Measurements from ENCODE around the gene COL25A1. TPM values are rescaled to one million over a fixed set of nuclear protein-coding genes. Genes with fewer than 3 reads are reported as not detected.

COL25A1 gene
- total RNA-seq, 1 experiment from 2014 or later: not detected

GRCh38 chr4:109171070-109171469 lies 131.4 kb downstream of the COL25A1 start:
- ChIA-PET POLR2A (no interaction called here), CTCF (no interaction called here)
- Histone ChIP-seq H3K9me3 (ENCODE audit: control insufficient read depth, insufficient read depth, low read depth, low read length) (no peaks in the 10 kb centered on the region), H3K4me1 (ENCODE audit: control insufficient read depth, insufficient read depth, low read length) (no peaks in the 10 kb centered on the region), H3K27me3 (ENCODE audit: control insufficient read depth, insufficient read depth, low read length) (no peaks in the 10 kb centered on the region), H3K4me3 (ENCODE audit: low read depth in 2 of 2, low read length in 2 of 2) (no peak overlapping the region), H3K27ac (ENCODE audit: low read length) (no peak overlapping the region), H3K36me3 (ENCODE audit: control insufficient read depth, insufficient read depth, low read length) (no peaks in the 10 kb centered on the region)
- TF ChIP-seq POLR2AphosphoS5 (IDR thresholded peaks at IDR 0.05; ENCODE audit: low read depth, low read length) (no peak), CTCF (IDR thresholded peaks at IDR 0.05) (no peak)
- TF ChIP-seq, protein P1, sequence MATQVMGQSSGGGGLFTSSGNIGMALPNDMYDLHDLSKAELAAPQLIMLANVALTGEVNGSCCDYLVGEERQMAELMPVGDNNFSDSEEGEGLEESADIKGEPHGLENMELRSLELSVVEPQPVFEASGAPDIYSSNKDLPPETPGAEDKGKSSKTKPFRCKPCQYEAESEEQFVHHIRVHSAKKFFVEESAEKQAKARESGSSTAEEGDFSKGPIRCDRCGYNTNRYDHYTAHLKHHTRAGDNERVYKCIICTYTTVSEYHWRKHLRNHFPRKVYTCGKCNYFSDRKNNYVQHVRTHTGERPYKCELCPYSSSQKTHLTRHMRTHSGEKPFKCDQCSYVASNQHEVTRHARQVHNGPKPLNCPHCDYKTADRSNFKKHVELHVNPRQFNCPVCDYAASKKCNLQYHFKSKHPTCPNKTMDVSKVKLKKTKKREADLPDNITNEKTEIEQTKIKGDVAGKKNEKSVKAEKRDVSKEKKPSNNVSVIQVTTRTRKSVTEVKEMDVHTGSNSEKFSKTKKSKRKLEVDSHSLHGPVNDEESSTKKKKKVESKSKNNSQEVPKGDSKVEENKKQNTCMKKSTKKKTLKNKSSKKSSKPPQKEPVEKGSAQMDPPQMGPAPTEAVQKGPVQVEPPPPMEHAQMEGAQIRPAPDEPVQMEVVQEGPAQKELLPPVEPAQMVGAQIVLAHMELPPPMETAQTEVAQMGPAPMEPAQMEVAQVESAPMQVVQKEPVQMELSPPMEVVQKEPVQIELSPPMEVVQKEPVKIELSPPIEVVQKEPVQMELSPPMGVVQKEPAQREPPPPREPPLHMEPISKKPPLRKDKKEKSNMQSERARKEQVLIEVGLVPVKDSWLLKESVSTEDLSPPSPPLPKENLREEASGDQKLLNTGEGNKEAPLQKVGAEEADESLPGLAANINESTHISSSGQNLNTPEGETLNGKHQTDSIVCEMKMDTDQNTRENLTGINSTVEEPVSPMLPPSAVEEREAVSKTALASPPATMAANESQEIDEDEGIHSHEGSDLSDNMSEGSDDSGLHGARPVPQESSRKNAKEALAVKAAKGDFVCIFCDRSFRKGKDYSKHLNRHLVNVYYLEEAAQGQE (IDR thresholded peaks at IDR 0.05; ENCODE audit: insufficient read depth in 1 of 2, low read depth in 2 of 2, low read length in 1 of 2): no peak
- no TSS peak for BruUV-seq (replicated peaks)
- in situ Hi-C loops (cut with HindIII; ENCODE audit: low pct_unique_long_range_greater_than_20kb, low sequenced_read_pairs): no loop called here
- intact Hi-C loops (cut with micrococcal nuclease; ENCODE audit: unreplicated experiment): no loop called here
- ATAC-seq (no peak), DNase-seq (ENCODE audit: low read depth, low spot score) (no peak)

GRCh38 chr4:109169170-109169569 lies 133.3 kb downstream of the COL25A1 start:
- no peaks in the 10 kb centered on the region for H3K36me3 ChIP-seq (ENCODE audit: control insufficient read depth, insufficient read depth, low read length)
- DNase-seq (ENCODE audit: low read depth, low spot score) (no peak), ATAC-seq (no peak)
- ChIA-PET POLR2A (no interaction called here), CTCF (no interaction called here)
- H3K27ac ChIP-seq (ENCODE audit: low read length): no peak overlapping the region
- no peaks in the 10 kb centered on the region for H3K9me3 ChIP-seq (ENCODE audit: control insufficient read depth, insufficient read depth, low read depth, low read length)
- TF ChIP-seq POLR2AphosphoS5 (IDR thresholded peaks at IDR 0.05; ENCODE audit: low read depth, low read length): no peak
- TF ChIP-seq, protein P1 (IDR thresholded peaks at IDR 0.05; ENCODE audit: insufficient read depth in 1 of 2, low read depth in 2 of 2, low read length in 1 of 2): no peak
- TF ChIP-seq TCF7L2 (IDR thresholded peaks at IDR 0.05; ENCODE audit: low read depth, low read length): no peak
- no peak for TF ChIP-seq CTCF (IDR thresholded peaks at IDR 0.05)
- no peak for TF ChIP-seq SIN3A (IDR thresholded peaks at IDR 0.05; ENCODE audit: borderline replicate concordance, insufficient read depth, low read depth, low read length)
- H3K27me3 ChIP-seq (ENCODE audit: control insufficient read depth, insufficient read depth, low read length): no peaks in the 10 kb centered on the region
- intact Hi-C loops (cut with micrococcal nuclease; ENCODE audit: unreplicated experiment) (no loop called here), in situ Hi-C loops (cut with HindIII; ENCODE audit: low pct_unique_long_range_greater_than_20kb, low sequenced_read_pairs) (no loop called here)
- no peak overlapping the region for H3K4me3 ChIP-seq (ENCODE audit: low read depth in 2 of 2, low read length in 2 of 2)
- H3K4me1 ChIP-seq (ENCODE audit: control insufficient read depth, insufficient read depth, low read length): no peaks in the 10 kb centered on the region
- BruUV-seq (replicated peaks): no TSS peak

Measured in Panc1 (cell line).